GM21737 (cell line): ENCODE data around the gene SIRPG.
"Not testable (repeated sequence)": the region's sequence is repeated elsewhere in the genome, so short reads cannot be mapped to it uniquely, and the experiment has no call there.

Experiments
- ATAC-seq: cut with Tn5 transposase; IDR thresholded peaks from one replicate; pipeline ENCODE4 v1.9.1; 2021; ENCODE audit warnings: mild to moderate bottlenecking, moderate library complexity; ENCODE audit not compliant: unreplicated experiment

Gene SIRPG

DNA sequence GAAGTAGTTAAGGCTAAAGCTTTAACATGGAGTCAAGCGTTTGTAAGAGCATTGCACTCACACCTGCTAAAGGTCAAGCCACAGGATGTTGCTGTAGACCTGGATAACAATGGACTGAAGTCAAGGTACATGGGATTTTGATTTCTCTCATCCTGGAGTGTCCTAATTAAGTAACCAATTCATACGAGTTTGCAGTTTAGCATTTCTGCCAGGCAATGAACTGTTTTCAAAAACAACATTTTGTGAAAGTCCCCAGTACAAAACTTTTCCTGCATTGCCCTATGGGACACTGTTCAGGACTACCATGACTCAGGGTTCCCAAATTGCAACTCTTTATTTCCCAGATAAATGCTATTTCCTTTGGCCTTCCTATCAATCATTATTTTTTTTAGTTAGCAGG, 20.4 kb downstream of the SIRPG start:
- no peak for ATAC-seq

DNA sequence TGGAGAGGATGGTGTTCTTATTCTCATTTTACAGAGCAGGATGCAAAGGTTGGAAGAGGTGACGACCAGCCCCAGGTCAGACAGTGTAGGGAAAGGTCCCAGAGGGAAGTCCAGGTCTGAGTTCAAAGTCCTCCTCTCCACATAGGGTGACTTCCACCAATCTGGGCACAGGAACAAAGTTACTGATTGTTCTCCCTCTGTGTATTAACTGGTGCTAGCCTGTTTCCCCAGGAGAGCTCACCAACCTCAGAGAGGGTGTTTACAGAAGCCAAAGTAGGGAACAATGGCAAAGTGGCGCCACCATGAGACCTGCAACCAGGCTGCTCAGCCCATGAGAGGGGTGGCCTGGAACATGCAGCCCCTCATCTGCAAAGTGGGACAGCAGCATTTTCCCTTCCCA, 21.0 kb downstream of the SIRPG start:
- no peak for ATAC-seq

DNA sequence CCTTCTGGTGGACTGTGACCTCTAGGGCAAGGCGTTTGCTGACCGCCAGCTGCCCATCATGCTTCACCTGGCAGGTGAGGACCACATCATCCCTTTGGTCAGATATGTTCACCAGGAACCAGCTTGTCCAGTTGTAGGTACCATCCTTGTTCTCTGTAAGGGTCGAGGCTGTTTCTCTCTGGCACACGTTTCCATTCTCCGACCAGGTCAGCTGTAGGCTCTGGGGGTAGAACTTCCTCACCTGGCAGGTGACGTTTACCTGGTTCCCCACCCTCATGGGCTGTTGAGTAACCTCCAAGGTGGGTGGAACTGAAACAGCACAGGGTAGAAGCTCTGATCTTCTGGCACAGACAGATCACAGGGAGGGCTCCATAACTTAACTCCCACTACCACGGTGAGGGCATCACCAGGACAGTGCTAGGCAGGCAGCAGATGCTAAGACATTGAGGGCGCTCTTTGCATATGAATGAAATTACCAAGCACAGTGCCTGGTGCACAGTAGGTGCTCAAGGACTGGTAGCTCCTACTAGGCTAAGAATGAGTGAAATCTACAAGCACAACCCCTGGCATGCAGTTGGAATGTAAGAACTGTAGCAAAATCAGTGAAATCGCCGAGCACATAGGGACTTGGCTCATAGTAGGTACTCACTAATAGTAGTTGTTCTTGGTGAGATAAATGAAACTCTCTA, 22.1 kb downstream of the SIRPG start:
- ATAC-seq = no peak

DNA sequence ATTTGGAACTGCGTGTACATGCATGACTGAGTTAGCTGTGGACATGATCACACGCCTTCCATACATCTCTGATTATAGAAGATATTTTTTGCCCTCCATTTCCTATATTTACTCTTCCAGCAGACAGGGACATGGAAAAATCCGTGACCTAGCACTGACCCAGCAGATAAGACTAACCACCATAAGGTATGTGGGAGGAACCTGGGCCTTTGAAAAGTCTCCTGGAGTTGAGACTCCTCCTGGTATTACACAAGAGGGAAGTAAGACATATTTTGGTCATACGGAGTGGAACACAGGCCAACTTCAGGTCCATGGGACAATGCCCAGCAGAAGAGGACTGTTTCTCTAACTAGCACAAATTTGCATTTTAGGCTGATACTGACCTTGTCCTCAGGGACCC, 24.0 kb downstream of the SIRPG start:
- ATAC-seq = no peak

DNA sequence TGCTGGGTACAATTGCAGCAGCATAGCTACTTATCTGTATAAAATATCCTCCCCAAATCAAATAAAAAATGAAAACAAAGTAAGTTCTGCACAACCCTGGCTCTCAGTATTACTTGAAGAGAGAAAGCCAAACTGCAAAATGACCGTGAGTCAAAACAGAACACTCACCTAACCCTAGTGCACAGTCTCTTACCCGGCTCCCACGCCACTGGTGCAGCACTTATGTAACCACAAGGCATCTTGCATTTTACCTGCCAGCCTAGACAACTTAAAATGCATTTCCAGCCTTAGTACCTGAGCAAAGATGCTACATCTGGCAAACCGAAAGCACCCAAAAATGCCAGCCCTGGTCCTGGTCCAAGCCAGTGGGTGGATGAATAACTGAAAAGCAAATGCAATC, 25.4 kb downstream of the SIRPG start:
- no peak for ATAC-seq

DNA sequence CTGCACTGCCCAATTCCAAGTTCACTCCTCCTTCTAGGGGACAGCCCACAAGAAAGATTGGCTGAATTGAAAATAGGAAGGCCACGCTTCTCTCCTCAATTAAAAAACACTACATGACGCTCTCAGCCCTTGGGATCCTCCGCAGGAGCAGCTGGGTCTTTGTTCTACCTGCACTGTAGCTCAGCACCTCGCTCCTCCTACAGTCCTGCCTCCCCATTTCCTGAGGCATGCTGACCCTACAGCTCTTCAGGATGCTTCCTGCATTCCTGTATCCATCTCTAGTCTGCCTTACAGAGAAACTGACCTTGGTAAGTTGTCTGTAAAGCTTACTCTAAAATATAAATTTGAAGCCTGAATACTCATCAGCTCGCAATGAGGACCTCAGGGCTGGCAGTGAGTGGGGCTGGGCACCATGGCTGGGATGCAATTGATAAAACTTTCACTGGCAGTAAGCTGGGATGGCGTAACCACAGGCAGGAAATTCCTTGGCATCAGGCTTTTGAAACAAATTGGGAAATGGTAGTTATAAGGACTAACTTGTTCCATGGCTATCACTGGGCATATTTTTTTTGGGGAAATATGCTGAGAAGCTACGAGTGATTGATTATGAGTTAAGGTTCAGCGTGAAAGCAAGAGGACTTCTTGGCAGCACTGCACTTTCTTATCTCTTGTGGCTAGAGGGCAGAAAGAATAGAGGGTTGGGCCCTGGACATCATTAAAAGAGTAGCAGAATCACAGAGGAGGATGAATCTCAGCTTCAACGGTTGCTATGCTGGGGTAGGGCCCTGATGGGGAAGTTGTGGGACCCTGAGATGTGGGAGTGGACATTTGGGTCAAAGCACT, 26.0 kb downstream of the SIRPG start:
- no peak for ATAC-seq

DNA sequence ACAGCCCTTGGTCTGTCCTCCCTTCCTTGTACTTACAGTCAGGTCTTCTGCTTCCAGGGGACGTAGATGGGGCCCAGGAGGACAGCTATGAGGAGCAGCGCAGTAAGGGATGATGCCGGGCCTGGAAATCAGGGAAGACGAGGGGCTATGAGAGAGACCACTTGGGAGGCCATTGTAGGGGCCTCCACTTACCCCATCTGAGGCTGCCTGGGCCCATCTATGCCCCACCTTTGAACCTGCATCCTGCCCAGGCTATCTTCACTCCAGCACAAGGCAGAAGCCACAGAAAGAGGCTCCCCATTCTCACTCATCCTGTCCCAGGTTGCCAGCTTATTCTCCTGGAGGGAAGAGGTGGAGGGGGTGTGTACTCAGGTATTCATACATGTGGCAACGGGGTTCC, 27.4 kb downstream of the SIRPG start:
- no peak for ATAC-seq

DNA sequence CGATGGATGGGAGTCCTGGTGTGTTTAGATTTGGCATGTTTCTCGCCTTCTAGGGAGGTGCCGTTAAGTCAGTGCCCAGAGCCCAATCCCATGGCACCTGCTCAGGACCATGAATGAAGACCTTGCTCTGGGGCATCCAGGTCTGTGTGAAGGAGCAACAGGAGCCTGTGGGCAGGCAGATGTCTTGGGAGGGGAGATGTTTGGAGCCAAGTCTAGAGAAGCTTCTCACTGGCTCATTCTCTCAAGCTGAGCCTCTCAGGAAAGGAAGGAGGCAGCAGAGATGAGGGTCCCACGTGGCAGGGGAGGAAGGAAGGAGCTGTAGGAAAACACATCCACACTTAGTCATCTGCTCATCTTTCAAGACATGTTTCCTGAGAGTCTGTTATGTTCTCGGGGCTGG, 28.3 kb downstream of the SIRPG start:
- ATAC-seq = no peak

DNA sequence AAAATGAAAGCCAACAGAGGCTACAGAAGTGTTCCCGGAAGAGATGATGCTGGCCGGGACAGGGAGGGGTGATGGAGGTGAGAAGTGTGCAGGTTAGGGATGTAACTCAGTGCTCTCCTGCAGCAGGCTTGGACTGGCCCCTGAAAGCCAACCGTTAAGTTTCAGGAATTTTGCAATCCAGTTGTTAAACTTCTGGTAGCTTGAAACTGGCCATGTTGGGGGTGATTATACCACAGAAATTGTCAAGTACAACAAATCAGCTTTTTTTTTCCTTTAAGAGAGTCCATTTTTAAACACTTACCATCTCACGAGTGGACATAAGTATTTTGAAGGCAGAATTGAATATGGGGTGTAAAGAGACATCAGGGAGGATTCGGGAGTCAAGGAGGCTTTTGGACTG, 29.0 kb downstream of the SIRPG start:
- ATAC-seq = no peak

DNA sequence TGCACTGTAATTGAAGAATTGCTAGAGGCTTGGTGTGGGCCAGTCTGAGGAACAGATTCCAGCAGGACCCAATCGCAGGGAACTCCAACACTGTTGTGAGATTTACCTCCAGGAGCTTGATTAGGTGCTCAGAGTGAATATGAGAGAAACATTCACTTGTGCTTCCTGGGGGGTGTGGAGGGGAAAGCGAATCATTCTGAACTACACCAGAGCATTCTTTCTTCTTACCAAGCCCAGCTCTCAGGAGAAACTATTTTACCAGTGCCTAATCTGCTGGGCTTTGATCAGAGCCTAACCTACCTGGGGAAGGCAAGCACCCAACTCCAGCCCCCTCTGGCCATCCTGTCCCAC, 30.4 kb downstream of the SIRPG start:
- ATAC-seq = no peak

DNA sequence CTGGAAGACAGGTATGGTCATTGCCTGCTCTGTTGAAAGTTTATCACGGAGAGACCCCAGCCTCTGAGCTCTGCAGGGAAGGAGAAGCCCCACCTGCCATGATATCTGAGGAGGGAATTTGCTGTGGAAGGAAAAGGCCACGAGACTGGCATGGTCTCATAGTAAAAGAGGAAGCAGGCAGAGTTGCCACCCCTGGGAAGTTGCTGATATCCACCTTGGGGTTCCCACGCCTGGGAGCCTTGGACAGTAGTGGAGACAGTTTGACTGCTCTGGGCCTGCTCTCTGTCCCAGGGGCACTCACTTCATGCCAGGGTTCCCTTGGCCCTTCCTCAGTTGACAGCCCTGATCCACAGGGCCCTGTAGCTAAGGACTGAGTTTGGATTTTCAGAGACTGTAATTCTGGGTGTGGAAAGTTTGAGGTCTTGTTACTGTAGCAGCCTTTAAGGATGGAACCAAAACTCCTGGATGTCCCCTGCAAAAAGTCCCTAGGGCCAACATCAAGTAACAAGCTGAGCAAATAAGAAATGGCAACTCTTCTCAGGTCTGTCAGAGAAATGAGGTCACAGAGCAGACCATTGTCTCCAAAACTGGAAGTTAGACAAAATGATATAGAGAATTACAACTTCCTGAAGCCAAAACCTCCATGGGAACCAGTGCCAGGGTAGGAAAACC, 30.9 kb downstream of the SIRPG start:
- no peak for ATAC-seq

DNA sequence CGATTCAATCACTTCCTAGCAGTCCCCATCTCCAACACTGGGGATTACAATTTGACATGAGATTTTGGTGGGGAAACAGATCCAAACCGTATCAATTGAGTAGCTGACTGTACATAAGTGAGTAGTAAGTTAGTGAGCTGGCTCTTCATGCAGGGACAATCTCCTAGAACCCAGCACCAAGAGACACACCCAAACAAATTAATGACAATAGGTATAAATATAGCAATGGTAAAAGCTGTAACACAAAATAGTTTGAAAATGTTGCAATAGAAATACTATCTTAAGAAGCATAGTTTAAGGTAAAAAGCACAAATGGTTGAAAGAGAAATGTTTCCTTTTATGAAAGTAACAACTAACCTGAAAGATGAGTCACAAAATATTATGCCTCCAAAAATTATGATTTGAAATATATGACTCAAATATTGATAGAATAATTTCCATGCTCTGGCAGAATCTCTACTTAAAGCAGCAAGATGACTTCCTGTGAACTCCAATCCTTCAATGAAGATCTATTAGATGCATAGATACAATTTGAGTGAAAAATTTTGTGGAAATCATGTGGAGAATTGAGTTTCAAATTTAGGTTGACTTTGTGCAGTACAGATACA, 32.4 kb downstream of the SIRPG start:
- no peak for ATAC-seq

DNA sequence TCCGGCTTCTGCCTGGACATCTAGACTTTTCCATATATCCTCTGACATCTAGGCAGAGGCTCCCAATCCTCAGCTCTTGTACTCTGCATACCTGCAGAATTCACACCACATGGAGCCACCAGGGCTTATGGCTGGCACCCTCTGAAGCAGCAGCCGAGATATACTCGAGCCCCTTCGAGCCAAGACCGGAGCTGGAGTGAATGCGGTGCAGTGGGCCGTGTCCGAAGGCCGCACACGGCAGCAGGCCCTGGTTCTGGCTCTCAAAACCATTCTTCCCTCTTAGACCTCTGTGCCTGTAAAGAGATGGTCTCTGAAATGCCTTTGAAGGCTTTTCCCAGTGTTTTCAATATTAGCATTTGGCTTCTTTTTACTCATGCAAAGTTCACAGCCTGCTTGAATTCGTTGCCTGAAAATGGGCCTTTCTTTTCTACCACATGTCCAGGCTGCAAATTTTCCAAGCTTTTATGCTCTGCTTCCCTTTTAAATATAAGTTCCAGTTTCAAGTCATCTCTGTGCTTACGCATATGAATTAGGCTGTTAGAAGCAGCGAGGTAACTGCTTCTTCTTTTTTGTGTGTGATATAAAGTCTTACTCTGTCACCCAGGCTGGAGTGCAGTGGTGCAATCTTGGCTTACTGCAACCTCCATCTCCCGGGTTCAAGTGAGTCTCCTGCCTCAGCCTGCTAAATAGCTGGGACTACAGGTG, 33.9 kb downstream of the SIRPG start:
- ATAC-seq = no peak

DNA sequence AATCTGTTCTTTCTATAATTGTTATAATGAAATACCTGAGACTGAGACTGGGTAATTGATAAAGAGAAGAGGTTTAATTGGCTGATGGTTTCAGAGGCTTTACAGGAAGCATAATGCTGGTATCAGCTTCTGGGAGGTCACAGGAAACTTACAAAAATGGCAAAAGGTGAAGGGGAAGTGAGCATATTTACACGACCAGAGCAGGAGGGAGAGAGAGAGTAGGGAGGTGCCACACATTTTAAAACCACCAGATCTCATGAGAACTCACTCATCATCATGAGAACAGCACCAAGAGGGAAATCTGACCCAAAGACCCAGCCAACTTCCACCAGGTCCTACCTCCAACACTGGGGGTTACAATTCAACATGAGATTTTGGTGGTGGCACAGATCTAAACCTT, 35.1 kb downstream of the SIRPG start:
- no peak for ATAC-seq

DNA sequence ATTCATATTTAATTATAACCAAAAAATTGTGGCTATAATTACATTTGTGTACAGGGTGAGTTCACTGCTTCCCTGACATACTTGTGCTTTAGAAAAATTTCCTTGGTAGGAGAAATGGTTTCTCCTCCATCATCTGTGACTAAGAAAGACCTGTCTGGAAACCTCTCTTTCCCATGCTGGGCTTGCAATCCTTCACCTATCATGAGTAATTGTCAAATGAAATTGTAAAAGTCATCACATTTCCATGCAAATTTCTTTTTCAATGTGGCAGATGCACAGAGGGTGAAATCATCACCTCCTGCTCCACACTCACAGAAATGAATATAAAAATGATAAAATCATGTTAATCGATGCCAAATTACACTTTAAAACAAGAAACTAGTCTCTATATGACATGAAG, 36.3 kb downstream of the SIRPG start:
- ATAC-seq = no peak

DNA sequence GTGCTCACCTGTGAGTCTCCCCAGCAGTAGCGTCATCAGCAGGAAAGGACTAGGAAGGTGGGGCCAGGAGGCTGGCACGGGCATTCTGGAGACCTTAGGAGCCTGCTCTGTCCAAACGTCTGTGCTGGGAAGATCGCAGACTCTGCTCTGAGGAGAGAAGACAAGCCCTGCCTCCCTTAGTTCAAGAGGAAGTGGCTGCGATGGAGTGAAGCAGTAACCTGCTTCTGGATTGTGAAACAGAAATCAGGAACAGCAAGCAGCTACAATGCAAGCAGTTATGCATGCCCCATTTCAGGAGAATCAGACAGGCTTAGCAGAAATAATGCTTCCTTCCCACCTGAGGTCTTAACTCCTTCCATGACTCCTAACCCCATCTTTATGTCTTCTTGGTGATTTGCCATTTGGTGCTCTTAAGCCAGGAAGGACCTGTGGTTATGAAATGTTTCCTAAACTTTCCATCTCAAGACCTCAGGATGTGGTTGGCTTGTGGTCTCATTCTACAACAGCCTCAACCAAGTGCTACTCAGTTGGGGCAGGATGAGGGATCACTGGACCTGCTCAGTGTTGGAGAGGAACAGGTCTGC, 37.6 kb downstream of the SIRPG start, which contains the start of gene SIRPB1:
TSS of gene SIRPB1 (minus strand) at position 149 of the 584 bp plus-strand sequence. CDS start at position 84, 65 bp downstream.
- ATAC-seq = no peak

DNA sequence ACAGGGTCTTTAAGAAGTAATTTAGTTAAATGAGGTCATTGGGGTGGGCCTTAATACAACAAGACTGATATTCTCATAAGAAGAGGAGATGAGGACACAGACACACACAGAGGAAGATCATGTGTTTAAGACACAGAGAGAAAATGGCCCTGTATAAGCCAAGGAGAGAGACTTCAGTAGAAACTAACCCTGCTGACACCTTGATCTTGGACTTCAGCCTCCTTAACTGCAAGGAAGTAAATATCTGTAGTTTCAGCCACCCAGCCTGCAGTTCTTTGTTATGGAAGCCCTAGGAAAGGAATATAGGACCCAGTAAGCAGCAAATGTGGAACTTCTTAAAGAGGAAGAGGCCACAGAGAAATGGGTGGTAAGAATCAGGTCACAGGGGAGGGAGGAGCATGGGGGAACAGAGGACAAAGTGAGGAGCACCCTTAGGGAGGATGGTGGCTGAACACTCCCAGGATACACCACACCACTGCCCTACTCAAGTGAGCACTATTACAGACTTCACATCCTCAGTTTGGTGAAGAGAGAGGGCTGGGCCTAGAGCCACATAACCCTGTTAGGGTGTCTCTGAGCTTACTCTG, 38.5 kb downstream of the SIRPG start:
- no peak for ATAC-seq

DNA sequence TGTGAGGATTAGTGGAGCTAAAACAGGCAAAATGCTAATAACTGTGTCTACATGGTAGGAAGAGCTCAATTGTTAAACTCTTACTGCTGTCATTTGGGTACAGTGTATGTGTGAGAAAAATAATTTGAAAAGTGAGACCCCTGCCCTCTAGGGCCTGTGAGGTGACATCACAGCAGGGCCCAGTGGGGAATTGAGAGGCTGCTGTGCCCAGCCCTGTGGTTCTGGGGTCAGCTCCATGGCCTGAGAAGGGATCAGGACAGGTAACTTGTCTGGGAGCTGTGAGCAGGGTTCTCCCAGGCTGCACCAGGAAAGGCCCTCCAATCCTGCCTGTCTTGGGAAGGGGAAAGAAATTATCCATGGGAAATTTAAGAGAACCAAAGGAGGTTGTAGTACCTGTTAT, 39.1 kb downstream of the SIRPG start:
- no peak for ATAC-seq

DNA sequence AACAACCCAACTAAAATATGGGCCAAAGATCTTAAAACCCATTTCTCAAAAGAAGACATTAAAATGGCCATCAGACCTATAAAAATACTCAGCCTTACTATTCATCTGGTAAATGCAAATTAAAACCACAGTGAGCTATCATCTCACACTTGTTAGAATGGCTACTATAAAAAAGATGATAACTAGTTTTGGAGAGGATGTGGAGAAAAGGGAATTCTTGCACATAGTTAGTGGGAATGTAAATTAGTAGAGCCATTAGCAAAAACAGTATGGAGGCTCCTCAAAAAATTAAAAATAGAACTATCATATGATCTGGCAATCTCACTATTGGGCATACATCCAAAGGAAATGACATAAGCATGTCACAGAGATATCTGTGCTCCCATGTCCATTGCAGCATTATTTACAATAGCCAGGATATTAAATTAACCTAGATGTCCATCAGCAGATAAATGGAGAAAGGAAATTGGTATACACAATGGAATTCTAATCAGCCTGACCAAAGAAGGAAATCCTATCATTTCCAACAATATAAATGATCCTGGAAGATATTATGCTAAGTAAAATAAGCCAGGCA, 40.6 kb downstream of the SIRPG start:
- no peak for ATAC-seq

DNA sequence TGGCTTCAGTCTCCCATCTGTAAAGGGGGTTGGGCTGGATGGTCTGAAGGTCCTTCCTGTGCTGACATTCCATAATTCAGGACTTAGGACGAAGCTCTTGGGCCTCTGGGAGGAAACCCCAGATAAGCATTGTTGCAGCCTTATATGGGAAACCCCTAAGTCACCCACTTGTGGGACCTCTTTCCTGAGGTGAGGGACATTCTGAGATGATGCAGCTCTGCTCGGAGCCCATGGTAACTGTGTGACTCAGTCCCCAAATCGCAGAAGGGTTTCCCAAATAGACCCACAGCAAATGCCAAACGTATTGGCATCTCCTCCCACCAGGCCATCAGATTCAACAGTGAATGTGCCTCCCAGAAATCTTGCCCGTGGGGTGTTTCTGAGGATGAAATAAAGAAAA, 47.2 kb downstream of the SIRPG start:
- not testable (repeated sequence) for ATAC-seq
